Measurements from ENCODE around the gene PRPF8. TPM values are rescaled to one million over a fixed set of nuclear protein-coding genes. Genes with fewer than 3 reads are reported as not detected.

PRPF8 gene
- total RNA-seq, 1 donor from 2014 or later = 321 TPM

DNA sequence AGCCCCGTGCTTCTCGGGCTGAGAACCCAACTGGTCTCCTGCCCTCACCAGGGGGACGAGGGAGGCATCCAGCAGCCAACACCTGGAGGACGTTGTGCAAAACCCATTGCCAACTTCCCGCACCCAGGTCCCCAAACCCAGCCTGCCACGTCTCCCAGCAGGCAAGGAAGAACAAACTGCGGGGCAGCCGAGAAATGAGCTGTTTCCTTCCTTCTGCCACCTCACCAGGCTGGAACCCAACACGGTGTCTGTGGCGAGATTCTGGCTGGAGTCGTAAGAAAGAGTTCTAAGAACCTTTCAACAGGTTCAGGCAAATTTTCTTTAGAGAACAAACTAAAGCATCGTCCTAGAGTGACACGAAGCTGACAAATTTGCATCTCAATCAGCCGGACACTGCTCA, 59.6 kb downstream of the PRPF8 start:
- Mint-ChIP-seq H3K4me1 (ENCODE audit: unreplicated experiment) (peaks cover 14% of the 10 kb centered on the region), H3K27ac (no peak overlapping the region), H3K9me3 (no peaks in the 10 kb centered on the region), H3K27me3 (peaks cover 26% of the 10 kb centered on the region), H3K4me3 (no peak overlapping the region), H3K36me3 (no peaks in the 10 kb centered on the region)
- DNase-seq (ENCODE audit: extremely low spot score, unreplicated experiment) = no peak
- TF ChIP-seq CTCF (conservative IDR thresholded peaks at IDR 0.05) = no peak

GRCh38 chr17:1624650-1625049, 60.0 kb downstream of the PRPF8 start:
- Mint-ChIP-seq H3K27me3 (peaks cover 24% of the 10 kb centered on the region), H3K4me1 (ENCODE audit: unreplicated experiment) (peaks cover 13% of the 10 kb centered on the region), H3K9me3 (no peaks in the 10 kb centered on the region), H3K36me3 (no peaks in the 10 kb centered on the region), H3K27ac (no peak overlapping the region), H3K4me3 (no peak overlapping the region)
- no peak for TF ChIP-seq CTCF (conservative IDR thresholded peaks at IDR 0.05)
- no peak for DNase-seq (ENCODE audit: extremely low spot score, unreplicated experiment)

- Mint-ChIP-seq H3K36me3 (no peaks in the 10 kb centered on the region), H3K4me3 (no peak overlapping the region), H3K9me3 (no peaks in the 10 kb centered on the region), H3K4me1 (ENCODE audit: unreplicated experiment) (peaks cover 15% of the 10 kb centered on the region), H3K27ac (no peak overlapping the region), H3K27me3 (peaks cover 21% of the 10 kb centered on the region)
- no peak for TF ChIP-seq CTCF (conservative IDR thresholded peaks at IDR 0.05)
- no peak for DNase-seq (ENCODE audit: extremely low spot score, unreplicated experiment)
Measured at GRCh38 chr17:1623057-1623630, 61.5 kb downstream of the PRPF8 start.

DNA sequence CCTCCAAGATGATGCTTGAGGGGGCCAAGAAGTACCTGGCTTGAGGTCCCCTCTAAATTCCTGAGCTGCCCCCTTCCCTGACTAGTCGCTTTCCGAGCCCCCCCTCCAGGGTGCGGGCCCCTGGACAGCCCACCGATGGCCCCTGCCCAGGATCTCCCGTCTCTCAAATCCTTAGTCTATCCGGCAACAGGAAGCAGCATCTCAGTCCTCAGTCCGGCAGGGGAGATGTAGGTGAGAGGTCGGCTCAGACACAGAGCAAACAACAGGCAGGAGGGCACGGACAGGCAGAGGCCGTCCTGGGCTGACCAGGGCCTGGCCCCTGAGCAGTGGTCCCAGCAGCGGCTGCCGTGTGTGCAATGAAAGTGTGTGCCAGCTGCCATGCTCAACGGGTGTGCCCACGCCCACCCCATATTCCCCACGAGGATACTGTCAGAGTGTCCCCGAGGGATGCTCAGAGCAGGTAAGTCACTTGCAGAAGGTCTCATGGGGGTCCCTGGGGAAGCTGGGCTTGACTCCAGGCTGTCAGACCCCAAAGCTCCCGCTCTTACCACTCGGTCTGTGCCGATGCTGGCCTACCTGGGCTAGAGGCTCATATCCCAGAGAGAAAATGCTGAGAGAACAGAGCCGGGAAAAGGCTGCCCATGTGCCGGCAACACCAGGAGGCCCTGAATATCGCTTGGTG, 63.3 kb downstream of the PRPF8 start:
- Mint-ChIP-seq H3K4me1 (ENCODE audit: unreplicated experiment) (peaks cover 14% of the 10 kb centered on the region), H3K36me3 (no peaks in the 10 kb centered on the region), H3K4me3 (peak overlapping the region; percentile 20), H3K27ac (peak overlapping the region; percentile 80), H3K9me3 (no peaks in the 10 kb centered on the region), H3K27me3 (peaks cover 11% of the 10 kb centered on the region)
- DNase-seq (ENCODE audit: extremely low spot score, unreplicated experiment) = no peak
- no peak for TF ChIP-seq CTCF (conservative IDR thresholded peaks at IDR 0.05)

DNA sequence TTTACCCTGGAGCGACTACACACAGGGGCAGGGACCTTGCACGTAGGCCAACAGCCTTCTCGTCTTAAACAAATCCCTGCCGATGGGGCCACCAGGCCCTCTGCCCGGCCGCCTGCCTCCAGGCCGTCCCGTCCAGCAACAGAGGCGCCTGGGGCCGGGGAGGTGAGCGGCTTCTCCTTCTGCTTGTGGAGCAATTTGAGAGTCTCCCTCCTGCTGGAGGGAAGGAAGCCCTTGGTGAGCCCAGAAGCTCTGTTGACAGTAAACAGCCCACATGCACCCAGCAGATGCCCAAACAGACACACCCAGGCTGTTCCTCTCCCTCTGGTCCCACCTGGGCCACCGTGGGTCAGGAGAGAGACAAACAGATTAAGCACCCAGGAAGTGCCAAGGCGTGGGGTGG, 64.2 kb downstream of the PRPF8 start:
- H3K4me3 Mint-ChIP-seq = no peak overlapping the region
- H3K27me3 Mint-ChIP-seq = peaks cover 2% of the 10 kb centered on the region
- H3K36me3 Mint-ChIP-seq = no peaks in the 10 kb centered on the region
- H3K9me3 Mint-ChIP-seq = no peaks in the 10 kb centered on the region
- TF ChIP-seq CTCF (conservative IDR thresholded peaks at IDR 0.05) = no peak
- no peak for DNase-seq (ENCODE audit: extremely low spot score, unreplicated experiment)
- H3K27ac Mint-ChIP-seq = no peak overlapping the region
- peaks cover 9% of the 10 kb centered on the region for H3K4me1 Mint-ChIP-seq (ENCODE audit: unreplicated experiment)

Measured in type B pancreatic cell (in vitro differentiated cells).